Measurements from ENCODE around the gene PDE6G. TPM values are rescaled to one million over a fixed set of nuclear protein-coding genes. Genes with fewer than 3 reads are reported as not detected.

Gene PDE6G
- total and polyA plus RNA-seq, 2 of the 8 experiments (the other 6 are each of a cell fraction or from before 2014, with no cell fraction given): 5.8 to 12.9 TPM

DNA sequence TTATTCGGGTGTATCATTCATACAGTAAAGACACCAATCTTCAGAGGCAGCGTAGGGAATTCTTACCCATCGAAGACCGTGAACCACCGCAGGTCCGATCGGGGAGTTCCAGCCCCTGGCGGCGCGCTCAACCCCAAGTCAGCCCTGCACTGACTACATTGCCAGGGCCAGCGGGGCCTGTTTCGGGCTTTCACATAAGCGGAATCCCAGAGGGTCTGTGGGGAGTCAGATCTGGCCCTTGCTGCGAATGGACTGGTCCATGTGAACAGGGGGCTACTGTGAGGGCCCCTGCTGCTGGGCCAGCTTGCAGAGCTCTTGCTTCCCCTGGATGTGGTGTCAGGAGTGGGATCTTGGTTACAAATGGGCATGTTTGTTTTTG, 7.6 kb downstream of the PDE6G start (continued):
- TF ChIP-seq, protein P1, sequence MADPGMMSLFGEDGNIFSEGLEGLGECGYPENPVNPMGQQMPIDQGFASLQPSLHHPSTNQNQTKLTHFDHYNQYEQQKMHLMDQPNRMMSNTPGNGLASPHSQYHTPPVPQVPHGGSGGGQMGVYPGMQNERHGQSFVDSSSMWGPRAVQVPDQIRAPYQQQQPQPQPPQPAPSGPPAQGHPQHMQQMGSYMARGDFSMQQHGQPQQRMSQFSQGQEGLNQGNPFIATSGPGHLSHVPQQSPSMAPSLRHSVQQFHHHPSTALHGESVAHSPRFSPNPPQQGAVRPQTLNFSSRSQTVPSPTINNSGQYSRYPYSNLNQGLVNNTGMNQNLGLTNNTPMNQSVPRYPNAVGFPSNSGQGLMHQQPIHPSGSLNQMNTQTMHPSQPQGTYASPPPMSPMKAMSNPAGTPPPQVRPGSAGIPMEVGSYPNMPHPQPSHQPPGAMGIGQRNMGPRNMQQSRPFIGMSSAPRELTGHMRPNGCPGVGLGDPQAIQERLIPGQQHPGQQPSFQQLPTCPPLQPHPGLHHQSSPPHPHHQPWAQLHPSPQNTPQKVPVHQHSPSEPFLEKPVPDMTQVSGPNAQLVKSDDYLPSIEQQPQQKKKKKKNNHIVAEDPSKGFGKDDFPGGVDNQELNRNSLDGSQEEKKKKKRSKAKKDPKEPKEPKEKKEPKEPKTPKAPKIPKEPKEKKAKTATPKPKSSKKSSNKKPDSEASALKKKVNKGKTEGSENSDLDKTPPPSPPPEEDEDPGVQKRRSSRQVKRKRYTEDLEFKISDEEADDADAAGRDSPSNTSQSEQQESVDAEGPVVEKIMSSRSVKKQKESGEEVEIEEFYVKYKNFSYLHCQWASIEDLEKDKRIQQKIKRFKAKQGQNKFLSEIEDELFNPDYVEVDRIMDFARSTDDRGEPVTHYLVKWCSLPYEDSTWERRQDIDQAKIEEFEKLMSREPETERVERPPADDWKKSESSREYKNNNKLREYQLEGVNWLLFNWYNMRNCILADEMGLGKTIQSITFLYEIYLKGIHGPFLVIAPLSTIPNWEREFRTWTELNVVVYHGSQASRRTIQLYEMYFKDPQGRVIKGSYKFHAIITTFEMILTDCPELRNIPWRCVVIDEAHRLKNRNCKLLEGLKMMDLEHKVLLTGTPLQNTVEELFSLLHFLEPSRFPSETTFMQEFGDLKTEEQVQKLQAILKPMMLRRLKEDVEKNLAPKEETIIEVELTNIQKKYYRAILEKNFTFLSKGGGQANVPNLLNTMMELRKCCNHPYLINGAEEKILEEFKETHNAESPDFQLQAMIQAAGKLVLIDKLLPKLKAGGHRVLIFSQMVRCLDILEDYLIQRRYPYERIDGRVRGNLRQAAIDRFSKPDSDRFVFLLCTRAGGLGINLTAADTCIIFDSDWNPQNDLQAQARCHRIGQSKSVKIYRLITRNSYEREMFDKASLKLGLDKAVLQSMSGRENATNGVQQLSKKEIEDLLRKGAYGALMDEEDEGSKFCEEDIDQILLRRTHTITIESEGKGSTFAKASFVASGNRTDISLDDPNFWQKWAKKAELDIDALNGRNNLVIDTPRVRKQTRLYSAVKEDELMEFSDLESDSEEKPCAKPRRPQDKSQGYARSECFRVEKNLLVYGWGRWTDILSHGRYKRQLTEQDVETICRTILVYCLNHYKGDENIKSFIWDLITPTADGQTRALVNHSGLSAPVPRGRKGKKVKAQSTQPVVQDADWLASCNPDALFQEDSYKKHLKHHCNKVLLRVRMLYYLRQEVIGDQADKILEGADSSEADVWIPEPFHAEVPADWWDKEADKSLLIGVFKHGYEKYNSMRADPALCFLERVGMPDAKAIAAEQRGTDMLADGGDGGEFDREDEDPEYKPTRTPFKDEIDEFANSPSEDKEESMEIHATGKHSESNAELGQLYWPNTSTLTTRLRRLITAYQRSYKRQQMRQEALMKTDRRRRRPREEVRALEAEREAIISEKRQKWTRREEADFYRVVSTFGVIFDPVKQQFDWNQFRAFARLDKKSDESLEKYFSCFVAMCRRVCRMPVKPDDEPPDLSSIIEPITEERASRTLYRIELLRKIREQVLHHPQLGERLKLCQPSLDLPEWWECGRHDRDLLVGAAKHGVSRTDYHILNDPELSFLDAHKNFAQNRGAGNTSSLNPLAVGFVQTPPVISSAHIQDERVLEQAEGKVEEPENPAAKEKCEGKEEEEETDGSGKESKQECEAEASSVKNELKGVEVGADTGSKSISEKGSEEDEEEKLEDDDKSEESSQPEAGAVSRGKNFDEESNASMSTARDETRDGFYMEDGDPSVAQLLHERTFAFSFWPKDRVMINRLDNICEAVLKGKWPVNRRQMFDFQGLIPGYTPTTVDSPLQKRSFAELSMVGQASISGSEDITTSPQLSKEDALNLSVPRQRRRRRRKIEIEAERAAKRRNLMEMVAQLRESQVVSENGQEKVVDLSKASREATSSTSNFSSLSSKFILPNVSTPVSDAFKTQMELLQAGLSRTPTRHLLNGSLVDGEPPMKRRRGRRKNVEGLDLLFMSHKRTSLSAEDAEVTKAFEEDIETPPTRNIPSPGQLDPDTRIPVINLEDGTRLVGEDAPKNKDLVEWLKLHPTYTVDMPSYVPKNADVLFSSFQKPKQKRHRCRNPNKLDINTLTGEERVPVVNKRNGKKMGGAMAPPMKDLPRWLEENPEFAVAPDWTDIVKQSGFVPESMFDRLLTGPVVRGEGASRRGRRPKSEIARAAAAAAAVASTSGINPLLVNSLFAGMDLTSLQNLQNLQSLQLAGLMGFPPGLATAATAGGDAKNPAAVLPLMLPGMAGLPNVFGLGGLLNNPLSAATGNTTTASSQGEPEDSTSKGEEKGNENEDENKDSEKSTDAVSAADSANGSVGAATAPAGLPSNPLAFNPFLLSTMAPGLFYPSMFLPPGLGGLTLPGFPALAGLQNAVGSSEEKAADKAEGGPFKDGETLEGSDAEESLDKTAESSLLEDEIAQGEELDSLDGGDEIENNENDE (IDR thresholded peaks at IDR 0.05; ENCODE audit: insufficient replicate concordance, low read length): no peak

Measured in H1 (cell line).